ENCODE results near the gene GADD45A.

- TF ChIP-seq FOSL2 (IDR thresholded peaks at IDR 0.05): no peak
- TF ChIP-seq FOSL2 (CRISPR knock-in tag; IDR thresholded peaks at IDR 0.05): no peak
- TF ChIP-seq KDM5A (IDR thresholded peaks at IDR 0.05): no peak
- no peak for TF ChIP-seq TP53 (CRISPR knock-in tag; IDR thresholded peaks at IDR 0.05)
- no peak for TF ChIP-seq SREBF2 (IDR thresholded peaks at IDR 0.05)
- TF ChIP-seq HDAC2 (IDR thresholded peaks at IDR 0.05): no peak
- no peak for TF ChIP-seq EHF (CRISPR knock-in tag; IDR thresholded peaks at IDR 0.05)
Measured at GRCh38 chr1:67651031-67651430, 34.0 kb upstream of the GADD45A start.

All from A549 (cell line).